Kidney glomerular epithelial cell (primary cell): ENCODE data around the gene GNAS-AS1.
"Not testable (repeated sequence)": the region's sequence is repeated elsewhere in the genome, so short reads cannot be mapped to it uniquely, and the experiment has no call there.

Source experiments
- DNase-seq: peaks from one replicate; lab custom pipeline; 2025; lab: John Stamatoyannopoulos, UW

The GNAS-AS1 gene

DNA sequence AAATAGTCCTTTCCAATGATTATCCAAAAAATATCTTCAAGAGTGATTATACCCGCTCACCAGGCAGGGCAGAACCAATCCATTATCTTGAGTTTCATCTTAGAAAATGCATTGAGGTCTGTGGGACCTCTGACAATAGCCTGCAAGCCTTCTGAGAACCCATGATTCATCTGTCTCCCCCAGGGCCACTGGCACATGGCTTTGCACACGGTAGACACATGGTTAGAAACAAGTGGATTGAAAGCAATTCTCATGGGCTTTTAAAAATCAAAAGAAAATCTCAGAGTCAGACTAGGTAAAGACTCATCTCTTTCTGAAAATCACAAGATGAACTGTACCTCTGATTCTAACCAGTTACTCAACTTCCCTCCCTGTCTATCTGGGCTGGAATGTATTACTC, 15.5 kb downstream of the GNAS-AS1 start:
- DNase-seq: no peak

GRCh38 chr20:58833921-58834320, 16.8 kb downstream of the GNAS-AS1 start:
- DNase-seq: no peak

GRCh38 chr20:58832457-58832856, 18.2 kb downstream of the GNAS-AS1 start:
- DNase-seq: no peak

DNA sequence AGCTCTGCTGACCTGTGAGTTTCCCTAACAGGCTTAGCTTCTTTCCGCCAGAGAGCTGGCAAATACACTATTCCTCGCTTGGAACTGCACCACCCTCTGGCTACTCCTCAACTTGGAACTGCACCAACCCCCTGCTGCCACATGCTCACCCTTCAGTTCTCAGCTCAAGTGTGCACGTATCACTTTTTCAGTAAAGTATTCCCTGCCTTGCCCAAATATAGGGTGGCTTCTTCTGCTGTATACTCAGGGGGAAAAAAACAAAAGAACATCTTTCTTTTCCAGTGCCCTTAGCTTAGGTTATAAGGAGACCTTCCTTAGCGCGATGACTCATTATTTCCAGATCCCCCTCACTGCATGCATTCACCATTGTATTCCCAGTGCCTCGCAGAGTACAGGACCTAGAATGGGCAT, 21.2 kb downstream of the GNAS-AS1 start:
- no peak for DNase-seq

- not testable (repeated sequence) for DNase-seq
Measured at GRCh38 chr20:58828804-58829203, 21.9 kb downstream of the GNAS-AS1 start.

DNA sequence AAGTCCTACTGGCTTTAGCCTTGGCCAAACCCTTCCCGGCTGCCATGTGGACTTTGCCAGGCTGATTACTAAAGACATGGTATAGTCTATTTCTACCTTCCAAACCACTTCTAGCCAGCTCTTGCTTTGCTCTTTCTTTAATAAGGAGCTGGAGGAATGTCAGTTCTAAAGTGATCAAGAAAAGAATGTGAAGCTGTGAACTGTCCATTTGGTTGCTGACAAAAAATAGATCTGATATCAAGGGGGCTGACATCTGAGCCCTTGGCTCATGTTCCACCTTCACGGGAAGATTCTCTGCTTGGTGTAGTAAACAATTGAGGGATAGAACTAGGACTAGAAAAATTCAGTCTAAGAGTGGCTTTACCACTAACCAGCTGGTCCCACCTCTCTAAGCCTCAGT, 22.6 kb downstream of the GNAS-AS1 start:
- no peak for DNase-seq

DNA sequence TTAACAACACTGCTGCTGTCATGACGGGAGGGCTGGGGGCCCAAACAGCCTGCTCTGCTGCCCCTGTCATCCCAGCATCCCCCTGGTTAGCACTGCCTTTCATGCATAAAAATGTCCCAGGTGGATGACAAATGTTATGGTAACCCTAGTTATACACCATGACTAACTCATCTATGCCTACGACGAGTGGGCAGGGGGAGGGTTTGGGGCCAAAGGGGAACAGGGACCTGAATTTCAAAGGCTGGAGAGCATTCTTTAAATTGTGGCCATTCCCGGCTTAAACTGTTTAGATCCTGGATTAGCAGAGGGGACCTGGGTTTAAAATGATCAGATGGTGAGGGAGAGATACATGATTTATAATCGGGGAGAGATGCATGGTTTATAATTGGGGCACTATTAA, 24.4 kb downstream of the GNAS-AS1 start:
- DNase-seq: no peak

DNA sequence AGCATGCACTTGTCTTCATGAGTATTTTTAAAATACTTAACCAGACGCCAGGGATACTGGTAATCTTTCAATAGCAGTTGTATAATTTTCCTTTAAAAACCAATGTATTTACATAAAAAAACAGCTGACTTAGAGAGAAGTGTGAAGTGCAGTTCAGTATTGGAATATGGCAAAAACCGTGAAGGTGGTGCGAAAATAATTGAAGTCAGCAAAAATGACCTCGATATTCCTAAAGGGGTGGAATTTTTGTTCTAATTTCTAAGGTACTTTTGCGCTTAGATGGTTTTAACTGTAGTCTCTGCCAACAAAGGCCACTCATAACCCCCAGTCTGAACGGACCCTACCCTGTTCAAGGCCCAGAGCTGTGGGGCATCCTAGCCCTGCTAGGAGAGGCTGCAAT, 25.3 kb downstream of the GNAS-AS1 start:
- DNase-seq: no peak

DNA sequence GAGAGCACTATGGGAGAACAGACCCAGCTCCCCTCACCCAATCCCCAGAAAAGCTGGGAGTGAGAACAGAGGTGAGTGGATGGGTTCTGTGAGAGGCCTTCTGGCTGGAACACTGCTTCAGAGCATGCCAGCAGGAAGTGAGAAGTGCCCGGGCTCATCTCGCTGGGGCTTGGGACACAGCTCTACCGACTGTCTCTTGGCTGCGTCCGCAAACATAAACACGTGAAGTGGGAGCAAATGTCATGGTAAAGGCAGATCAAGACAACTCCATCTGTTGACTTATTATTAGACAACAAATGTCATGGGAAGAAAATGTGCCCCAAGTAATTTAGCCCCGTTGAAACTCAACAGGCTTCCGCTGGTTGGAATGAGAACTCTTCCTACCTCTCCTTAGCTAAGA, 25.9 kb downstream of the GNAS-AS1 start:
- DNase-seq: no peak

- DNase-seq: no peak
Measured at GRCh38 chr20:58822748-58823730, 27.7 kb downstream of the GNAS-AS1 start.

GRCh38 chr20:58822149-58822548, 28.6 kb downstream of the GNAS-AS1 start:
- no peak for DNase-seq

DNA sequence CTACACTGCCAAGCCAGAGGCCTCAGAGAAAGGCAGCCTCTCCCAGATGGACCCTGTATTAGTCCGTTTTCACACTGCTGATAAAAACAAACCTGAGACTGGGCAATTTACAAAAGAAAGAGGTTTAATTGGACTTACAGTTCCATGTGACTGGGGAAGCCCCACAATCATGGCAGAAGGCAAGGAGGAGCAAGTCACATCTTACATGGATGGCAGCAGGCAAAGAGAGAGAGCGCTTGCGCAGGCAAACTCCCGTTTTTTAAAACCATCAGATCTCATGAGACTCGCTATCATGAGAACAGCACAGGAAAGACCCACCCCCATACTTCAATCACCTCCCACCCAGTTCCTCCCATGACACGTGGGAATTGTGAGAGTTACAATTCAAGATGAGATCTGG, 30.2 kb downstream of the GNAS-AS1 start:
- DNase-seq: not testable (repeated sequence)

- no peak for DNase-seq
Measured at GRCh38 chr20:58819921-58820320, 30.8 kb downstream of the GNAS-AS1 start.

GRCh38 chr20:58818586-58819285, 32.0 kb downstream of the GNAS-AS1 start:
- DNase-seq: peak; percentile 38

- no peak for DNase-seq
Measured at GRCh38 chr20:58817748-58818147, 33.0 kb downstream of the GNAS-AS1 start.

DNA sequence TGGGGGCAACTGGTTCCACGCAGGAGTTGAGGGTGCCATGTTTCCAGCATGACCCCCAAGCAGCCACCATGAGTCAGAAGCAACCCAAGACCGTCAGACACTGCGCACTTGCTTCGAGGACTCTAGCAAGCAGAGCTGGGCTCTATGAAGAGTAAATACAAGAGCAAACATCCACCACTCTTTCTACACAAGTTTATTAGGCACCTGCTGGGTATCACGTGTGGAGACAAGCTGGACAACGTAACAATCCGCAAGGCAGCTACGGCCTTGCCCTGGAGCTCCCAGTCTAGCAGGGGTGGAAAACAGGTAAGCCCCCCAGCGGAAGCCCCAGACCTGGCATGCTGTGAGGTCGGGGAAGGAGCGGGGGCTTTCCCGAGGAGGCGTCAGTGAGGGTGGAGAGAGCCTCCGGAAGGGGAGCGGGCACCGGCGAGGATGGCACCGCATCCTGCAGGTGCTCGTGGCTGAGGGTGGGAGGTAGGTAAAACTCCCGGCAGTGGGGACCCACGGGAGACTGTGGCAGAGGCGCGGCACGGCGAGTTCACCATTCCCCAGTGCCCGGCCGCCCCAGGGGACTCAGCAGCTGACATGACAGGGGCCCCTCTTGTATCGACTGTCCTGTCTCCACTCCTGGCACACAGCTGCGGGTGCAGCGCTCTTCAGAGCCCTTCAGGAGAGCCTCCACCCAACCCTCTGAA, 33.6 kb downstream of the GNAS-AS1 start:
- DNase-seq: no peak

GRCh38 chr20:58816051-58816450, 34.7 kb downstream of the GNAS-AS1 start:
- no peak for DNase-seq

GRCh38 chr20:58815448-58815847, 35.3 kb downstream of the GNAS-AS1 start:
- no peak for DNase-seq

DNA sequence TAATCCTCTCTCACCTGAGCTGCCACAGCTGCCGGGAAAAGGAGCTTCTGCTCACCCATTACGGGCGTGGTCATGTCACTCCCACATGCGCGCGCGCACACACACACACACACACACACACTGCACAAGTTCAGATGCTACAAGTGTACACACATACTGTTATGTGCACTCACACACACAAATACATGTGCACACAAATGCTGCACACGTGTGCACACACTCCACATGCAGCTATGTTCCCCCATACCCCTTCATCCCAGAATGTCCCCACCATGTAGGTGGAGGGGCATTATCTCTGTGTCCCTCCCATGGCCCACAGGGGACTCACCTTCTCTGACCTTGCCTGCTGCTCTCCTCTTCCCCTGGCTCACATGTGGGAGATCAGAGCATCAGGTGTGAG, 37.3 kb downstream of the GNAS-AS1 start:
- no peak for DNase-seq

DNA sequence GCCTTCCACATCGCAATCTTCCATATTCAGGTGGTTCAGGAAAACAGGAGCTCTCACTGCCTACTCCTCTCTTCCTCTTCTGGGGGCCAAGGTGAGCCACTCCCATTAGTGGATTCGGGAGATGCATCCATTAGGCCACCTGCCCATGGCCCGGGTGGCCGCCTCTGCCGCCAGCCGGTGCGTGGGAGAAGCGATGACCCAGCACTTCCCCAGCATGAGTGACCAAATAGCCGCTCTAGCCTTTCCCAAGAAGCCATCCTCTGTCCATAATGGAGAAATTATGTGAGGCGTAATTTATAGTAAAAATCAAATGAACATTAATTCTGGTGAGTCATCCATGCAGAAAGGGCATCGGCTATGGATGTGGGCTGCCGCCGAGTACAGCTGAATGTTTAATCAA, 39.4 kb downstream of the GNAS-AS1 start:
- no peak for DNase-seq

DNA sequence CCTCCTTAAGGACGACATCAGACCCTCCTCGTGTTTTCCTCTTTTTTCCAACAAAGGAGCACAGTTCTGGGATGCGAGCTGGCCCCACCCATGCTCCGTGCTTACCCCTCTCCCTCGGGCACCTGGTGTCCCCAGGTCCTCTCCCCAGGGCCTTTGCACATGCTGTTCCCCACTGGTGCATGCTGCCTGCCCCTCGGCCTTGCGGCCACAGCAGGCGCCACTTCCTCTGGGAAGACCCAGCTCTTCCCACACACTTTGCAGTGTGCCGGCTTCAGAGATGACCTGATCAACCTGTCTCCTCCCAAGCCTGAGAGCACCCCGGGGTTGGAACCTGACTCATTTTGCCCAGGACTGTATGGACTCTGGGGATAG, 39.8 kb downstream of the GNAS-AS1 start:
- no peak for DNase-seq

DNA sequence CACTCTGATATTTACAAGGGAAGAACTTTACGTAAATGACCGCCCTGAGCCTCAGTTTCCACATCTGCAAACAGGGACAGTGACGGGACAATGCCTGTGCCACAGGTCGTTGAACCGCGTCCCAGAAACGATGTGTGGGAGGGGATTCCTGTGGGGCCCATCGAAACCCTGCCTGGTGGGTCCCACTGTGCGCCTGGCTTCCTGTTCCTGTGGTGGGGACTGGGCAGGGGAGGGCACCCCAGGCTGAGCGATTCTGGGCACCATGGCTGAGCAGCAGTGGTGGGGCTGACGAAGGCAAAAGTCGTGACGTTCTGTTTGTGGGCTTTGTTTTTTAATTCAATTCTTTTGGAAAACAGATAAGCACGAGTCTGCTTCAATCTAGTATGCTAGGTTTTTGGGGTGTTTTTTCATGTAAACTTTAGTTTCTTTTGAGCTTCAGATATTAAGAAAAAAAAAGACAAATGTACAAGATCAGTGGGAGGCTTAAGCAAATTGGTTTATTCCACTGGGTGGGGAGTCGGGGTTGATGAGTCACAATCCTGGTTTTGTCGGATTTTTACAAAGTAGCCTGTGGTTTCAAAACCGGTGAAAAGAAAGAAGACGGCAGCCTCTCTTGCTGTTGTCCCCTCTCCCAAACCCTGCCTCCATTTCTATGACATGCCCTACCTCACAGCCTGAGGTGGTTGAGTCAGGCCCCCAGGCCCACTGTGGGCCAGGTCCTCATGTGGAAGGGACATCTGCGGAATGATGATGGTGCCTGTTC, 40.4 kb downstream of the GNAS-AS1 start:
- DNase-seq: no peak
